ENCODE results near the gene TRPV4.

DNA sequence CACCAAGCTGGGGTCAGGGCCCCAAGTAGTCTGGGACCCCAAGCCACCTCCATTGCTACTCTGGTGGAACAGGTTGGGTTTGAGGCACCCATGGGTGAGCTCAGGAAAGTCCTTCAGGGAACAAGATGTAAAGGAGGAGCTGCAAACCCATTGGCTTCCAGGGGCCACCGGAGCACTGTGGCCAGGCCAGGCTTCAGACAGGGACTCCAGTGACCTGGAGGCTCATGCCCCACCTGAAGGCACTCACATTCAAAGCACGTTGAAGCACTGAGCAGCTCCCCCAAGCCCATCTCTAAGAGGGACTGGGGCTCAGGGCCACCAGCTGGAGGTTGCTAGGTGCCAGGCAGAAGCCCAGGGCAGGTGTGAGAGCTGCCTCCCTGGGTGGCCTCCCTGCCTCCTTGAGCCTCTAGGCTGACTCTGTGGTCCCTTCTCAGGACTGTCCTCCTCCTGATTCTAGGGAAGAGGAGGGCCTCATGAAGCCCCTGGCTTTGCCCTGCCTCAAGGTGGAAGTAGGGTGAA is 70.5 kb downstream of the TRPV4 start:
- TF ChIP-seq, protein P1, sequence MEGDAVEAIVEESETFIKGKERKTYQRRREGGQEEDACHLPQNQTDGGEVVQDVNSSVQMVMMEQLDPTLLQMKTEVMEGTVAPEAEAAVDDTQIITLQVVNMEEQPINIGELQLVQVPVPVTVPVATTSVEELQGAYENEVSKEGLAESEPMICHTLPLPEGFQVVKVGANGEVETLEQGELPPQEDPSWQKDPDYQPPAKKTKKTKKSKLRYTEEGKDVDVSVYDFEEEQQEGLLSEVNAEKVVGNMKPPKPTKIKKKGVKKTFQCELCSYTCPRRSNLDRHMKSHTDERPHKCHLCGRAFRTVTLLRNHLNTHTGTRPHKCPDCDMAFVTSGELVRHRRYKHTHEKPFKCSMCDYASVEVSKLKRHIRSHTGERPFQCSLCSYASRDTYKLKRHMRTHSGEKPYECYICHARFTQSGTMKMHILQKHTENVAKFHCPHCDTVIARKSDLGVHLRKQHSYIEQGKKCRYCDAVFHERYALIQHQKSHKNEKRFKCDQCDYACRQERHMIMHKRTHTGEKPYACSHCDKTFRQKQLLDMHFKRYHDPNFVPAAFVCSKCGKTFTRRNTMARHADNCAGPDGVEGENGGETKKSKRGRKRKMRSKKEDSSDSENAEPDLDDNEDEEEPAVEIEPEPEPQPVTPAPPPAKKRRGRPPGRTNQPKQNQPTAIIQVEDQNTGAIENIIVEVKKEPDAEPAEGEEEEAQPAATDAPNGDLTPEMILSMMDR (conservative IDR thresholded peaks at IDR 0.05; ENCODE audit: low read depth in 2 of 2) = no peak
- TF ChIP-seq CREB1 (CRISPR knock-in tag; IDR thresholded peaks at IDR 0.05; ENCODE audit: low read depth) (no peak), POLR2AphosphoS5 (IDR thresholded peaks at IDR 0.05; ENCODE audit: low read depth) (no peak), STAT1 (IDR thresholded peaks at IDR 0.05; ENCODE audit: unreplicated experiment) (no peak), EZH2 (IDR thresholded peaks at IDR 0.05; ENCODE audit: low read depth, unreplicated experiment) (no peak)
- TF ChIP-seq, protein P2, sequence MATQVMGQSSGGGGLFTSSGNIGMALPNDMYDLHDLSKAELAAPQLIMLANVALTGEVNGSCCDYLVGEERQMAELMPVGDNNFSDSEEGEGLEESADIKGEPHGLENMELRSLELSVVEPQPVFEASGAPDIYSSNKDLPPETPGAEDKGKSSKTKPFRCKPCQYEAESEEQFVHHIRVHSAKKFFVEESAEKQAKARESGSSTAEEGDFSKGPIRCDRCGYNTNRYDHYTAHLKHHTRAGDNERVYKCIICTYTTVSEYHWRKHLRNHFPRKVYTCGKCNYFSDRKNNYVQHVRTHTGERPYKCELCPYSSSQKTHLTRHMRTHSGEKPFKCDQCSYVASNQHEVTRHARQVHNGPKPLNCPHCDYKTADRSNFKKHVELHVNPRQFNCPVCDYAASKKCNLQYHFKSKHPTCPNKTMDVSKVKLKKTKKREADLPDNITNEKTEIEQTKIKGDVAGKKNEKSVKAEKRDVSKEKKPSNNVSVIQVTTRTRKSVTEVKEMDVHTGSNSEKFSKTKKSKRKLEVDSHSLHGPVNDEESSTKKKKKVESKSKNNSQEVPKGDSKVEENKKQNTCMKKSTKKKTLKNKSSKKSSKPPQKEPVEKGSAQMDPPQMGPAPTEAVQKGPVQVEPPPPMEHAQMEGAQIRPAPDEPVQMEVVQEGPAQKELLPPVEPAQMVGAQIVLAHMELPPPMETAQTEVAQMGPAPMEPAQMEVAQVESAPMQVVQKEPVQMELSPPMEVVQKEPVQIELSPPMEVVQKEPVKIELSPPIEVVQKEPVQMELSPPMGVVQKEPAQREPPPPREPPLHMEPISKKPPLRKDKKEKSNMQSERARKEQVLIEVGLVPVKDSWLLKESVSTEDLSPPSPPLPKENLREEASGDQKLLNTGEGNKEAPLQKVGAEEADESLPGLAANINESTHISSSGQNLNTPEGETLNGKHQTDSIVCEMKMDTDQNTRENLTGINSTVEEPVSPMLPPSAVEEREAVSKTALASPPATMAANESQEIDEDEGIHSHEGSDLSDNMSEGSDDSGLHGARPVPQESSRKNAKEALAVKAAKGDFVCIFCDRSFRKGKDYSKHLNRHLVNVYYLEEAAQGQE (IDR thresholded peaks at IDR 0.05; ENCODE audit: unreplicated experiment) = no peak

All from GM23338 (cell line).